Measurements from ENCODE around the gene TEX36. TPM values are rescaled to one million over a fixed set of nuclear protein-coding genes. Genes with fewer than 3 reads are reported as not detected.
"Not testable (repeated sequence)": the region's sequence is repeated elsewhere in the genome, so short reads cannot be mapped to it uniquely, and the experiment has no call there.

TEX36 gene
- total RNA-seq, 1 donor from 2014 or later = not detected

- DNase-seq = no peak
Measured at GRCh38 chr10:125629758-125630376, 53.1 kb downstream of the TEX36 start.

GRCh38 chr10:125628104-125629049, 54.6 kb downstream of the TEX36 start:
- DNase-seq = no peak

GRCh38 chr10:125627646-125628045, 55.3 kb downstream of the TEX36 start:
- DNase-seq = no peak

- DNase-seq = no peak
Measured at GRCh38 chr10:125626671-125627070, 56.3 kb downstream of the TEX36 start.

- no peak for DNase-seq
Measured at GRCh38 chr10:125625586-125625985, 57.4 kb downstream of the TEX36 start.

- DNase-seq = no peak
Measured at GRCh38 chr10:125624800-125625199, 58.2 kb downstream of the TEX36 start.

- DNase-seq = no peak
Measured at GRCh38 chr10:125621052-125621451, 61.9 kb downstream of the TEX36 start.

GRCh38 chr10:125620401-125620800, 62.6 kb downstream of the TEX36 start:
- DNase-seq = no peak

GRCh38 chr10:125613062-125613461, 69.9 kb downstream of the TEX36 start:
- DNase-seq = not testable (repeated sequence)

GRCh38 chr10:125611756-125612155, 71.2 kb downstream of the TEX36 start:
- DNase-seq = no peak

GRCh38 chr10:125611216-125611615, 71.7 kb downstream of the TEX36 start:
- no peak for DNase-seq

- no peak for DNase-seq
Measured at GRCh38 chr10:125609859-125610258, 73.1 kb downstream of the TEX36 start.

GRCh38 chr10:125608474-125608873, 74.5 kb downstream of the TEX36 start:
- no peak for DNase-seq

GRCh38 chr10:125607689-125608290, 75.2 kb downstream of the TEX36 start:
- no peak for DNase-seq

GRCh38 chr10:125606414-125607010, 76.5 kb downstream of the TEX36 start:
- DNase-seq = no peak

Other genes starting within 250 kb of the TEX36 start
- 32.2 TPM for gene EDRF1, start 36.5 kb upstream of the TEX36 start, total RNA-seq
- gene MMP21, start 92.7 kb upstream of the TEX36 start, total RNA-seq = 0.20 TPM
- 28.8 TPM for gene UROS, start 140.1 kb upstream of the TEX36 start, total RNA-seq
- gene BCCIP, start 140.4 kb upstream of the TEX36 start, total RNA-seq = 33.4 TPM
- 25.0 TPM for gene DHX32, start 198.1 kb upstream of the TEX36 start, total RNA-seq
- 3.1 TPM for gene FANK1, start 213.4 kb upstream of the TEX36 start, total RNA-seq

Data from skin of body (tissue), 2 donors.